HG02588 (cell line): ENCODE data around the gene ZDHHC13.

Experiments used
- ATAC-seq: cut with Tn5 transposase; IDR thresholded peaks from one replicate; pipeline ENCODE4 v1.9.1; 2021; ENCODE audit warnings: mild to moderate bottlenecking, moderate library complexity; ENCODE audit not compliant: unreplicated experiment

The ZDHHC13 gene, protein sequence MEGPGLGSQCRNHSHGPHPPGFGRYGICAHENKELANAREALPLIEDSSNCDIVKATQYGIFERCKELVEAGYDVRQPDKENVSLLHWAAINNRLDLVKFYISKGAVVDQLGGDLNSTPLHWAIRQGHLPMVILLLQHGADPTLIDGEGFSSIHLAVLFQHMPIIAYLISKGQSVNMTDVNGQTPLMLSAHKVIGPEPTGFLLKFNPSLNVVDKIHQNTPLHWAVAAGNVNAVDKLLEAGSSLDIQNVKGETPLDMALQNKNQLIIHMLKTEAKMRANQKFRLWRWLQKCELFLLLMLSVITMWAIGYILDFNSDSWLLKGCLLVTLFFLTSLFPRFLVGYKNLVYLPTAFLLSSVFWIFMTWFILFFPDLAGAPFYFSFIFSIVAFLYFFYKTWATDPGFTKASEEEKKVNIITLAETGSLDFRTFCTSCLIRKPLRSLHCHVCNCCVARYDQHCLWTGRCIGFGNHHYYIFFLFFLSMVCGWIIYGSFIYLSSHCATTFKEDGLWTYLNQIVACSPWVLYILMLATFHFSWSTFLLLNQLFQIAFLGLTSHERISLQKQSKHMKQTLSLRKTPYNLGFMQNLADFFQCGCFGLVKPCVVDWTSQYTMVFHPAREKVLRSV

DNA sequence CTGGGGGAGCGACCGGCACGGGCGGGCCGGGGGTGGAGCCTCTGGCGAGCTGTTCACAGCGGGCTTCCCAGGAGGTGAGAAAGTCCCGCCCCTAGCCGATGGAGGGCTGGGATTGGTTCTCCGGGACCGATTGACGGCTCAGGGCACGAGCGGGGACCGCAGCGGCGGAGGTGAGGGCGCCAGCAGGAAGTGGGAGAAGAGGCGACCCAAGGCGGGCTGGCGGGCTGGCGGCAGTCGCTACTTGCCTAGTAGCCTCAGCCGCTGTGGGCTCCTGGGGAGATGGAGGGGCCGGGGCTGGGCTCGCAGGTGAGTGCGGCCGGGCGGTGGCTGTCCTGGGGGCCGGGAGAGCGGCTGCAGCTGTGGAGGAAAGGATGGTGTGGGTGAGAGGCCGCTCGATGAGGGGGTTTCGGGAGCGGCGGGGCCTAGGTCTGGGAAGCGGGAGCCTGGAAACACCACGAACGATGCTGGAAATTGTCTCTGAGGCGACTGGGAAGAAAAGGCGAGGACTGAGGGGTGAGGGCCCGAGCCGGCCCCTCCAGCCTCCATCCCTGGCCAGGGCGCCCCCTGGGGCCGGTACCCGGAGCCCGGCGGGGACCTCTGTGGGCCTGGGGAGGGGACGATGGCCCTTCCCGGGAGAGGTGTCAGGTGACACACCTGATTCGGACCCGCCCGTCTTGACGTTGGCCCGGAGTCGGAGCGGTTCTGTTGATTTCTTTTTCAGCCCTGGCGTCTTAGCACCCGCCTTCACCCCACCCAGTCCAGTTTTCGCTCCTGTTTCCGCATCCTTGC is at the start of gene ZDHHC13:
TSS of gene ZDHHC13 (plus strand) at position 198 of the 789 bp plus-strand sequence. CDS start at position 280, 82 bp downstream.
- peak; percentile 99 for ATAC-seq

DNA sequence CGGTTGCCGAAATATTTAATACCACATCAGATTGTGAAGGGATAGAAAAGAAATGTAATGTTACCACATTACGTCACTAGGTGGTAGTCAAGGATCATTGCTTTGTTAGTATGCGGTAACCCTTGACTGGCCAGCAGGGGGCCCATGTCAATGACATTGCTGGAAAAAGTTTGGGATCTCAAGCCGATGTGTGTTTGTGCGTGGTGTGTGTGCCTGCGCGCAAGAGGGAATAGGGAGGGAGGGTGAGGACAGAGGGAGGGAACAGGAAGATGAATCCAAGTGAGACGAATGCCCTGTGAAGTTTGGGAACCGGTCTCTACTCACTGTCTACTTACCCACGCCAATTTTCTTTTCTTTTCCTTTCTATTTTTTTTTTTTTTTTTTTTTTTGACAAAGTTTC is 45.7 kb upstream of the ZDHHC13 start:
- ATAC-seq = peak; percentile 95

DNA sequence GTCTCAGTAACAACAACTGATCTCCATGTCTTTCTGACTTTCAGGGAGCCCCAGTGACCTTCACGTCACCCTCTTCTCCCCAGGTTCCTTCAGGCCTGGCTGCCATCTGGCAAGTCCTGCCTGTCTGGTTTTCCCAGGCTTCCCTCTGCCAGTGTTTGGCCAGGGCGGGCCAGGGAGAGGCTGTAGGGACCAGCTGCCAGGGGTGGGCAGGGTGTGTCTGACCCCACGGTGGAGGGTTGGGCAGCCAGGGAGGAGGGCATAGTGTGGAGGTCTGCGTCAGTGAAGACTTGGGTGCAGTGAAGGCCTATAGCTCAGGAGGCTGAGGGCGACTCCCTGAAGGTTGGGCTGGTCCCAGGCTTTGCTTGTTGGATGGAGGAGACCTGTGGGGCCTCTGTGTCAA is 44.5 kb upstream of the ZDHHC13 start:
- ATAC-seq = no peak

DNA sequence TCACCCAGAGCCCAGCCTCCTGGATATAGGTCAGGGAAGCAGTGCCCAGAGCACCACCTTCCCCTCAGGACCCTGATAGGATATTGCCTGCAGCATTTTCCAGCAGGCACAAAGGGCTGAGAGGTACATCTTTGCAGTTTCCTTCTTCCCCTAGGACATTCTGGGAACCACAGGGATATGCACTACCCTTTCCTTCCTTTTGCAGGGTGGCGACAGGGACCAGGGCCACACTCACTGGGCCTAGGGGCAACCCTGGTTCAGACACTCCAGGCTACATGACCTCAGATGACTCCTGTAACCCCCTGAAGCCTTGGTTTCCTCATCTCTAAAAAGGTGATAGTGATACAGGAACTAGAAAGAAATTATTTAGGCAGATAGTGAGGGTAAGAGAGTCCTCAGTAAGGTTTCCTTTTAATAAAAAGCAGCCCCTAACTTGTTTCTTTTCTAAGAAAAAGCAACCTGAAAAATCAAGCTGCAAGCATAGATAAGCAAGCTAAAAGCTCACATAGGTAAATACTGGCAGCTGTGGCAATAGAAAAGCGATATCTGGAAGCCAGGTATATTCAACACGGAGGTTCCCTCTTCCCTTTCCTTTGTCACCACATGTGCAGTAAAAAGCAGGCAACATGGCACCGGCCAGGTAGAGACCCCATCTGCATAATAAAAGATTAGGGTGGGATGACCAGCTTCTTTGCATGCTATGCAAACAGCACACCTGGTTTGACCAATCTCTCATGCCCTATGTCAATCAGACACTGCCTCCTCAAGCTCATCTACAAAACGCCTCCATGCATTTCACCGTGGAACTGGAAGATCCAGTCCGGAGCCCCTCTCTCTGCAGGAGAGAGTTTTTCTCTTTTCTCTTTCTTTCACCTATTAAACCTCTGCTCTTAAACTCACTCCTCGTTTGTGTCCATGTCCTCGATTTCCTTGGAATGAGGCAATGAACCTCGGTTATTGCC is 43.2 kb upstream of the ZDHHC13 start:
- no peak for ATAC-seq

DNA sequence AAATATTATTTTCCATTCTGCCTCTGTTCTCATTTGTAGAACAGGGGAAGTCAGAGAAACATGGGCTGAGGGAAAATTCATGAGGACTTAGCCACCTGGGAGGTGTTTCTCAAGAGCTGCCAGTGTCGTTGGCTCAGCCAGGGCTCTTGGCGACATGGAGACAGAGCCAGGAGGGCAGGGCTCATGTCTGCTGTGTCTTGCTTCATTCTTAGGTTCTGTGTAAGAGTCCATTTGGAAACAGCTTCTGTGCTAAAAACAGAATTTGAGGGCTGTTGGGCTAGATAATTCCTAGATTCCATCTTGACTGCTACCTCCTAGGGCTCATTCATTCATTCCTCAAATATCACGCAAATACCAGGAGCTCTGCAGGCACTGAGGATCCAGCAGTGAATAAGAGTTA is 41.3 kb upstream of the ZDHHC13 start:
- ATAC-seq = no peak

DNA sequence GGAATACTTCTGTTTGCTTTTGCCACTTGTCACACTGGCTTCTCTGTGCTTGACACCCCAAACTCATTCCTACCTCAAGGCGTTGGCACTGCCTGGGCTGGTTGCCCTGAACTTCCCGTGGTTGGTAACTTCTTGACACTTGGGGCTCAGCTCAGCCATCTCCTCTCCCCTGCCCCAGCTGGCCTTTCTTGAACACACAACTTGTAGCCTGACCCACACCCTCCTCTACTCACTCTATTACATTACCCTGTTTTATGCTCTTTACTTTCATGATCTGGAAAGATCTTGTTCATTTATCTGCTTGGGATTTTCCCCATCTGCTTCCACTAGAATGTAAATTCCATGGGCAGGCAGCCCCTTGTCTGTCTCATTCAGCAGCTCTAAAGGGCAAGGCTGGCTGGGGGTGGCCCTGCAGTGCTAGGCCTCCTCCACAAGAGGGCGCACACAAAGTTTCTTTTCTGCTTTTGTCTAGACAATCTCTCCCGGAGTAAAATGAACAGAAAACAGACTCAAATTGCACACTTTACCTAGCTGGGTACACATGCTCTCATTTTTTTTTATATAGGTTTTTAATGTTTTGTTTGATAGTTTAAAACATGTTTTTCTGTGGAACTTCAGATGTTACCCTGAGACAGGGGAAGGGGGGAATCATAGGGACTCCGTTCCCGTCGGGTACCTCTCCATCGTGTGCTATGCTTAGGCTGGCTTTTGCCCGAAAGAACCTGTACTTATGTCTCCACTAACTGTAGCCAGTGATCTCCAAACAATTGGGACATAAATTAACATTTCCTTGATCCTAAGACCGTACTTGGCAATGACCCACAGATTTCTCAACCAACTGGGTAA is 40.0 kb upstream of the ZDHHC13 start:
- ATAC-seq = no peak

DNA sequence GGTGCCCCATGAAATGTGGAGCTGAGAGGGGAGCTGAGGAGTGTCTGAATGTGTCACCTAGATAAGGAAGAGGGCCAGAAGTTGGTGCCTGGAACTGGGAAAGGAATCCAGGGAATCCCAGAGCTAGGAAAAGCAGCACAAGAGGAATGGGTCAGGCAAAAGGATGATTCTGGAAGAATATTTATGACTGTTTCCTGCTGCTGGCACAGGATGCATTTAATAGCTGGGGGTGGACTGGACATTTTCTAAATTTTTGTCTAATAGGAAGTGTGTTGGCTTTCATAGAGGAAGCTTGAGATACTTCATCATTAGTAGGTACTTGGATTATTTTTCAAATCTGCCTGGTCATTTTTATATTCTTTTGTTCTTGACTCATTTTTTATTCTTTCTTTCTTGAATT is 39.0 kb upstream of the ZDHHC13 start:
- ATAC-seq = no peak

DNA sequence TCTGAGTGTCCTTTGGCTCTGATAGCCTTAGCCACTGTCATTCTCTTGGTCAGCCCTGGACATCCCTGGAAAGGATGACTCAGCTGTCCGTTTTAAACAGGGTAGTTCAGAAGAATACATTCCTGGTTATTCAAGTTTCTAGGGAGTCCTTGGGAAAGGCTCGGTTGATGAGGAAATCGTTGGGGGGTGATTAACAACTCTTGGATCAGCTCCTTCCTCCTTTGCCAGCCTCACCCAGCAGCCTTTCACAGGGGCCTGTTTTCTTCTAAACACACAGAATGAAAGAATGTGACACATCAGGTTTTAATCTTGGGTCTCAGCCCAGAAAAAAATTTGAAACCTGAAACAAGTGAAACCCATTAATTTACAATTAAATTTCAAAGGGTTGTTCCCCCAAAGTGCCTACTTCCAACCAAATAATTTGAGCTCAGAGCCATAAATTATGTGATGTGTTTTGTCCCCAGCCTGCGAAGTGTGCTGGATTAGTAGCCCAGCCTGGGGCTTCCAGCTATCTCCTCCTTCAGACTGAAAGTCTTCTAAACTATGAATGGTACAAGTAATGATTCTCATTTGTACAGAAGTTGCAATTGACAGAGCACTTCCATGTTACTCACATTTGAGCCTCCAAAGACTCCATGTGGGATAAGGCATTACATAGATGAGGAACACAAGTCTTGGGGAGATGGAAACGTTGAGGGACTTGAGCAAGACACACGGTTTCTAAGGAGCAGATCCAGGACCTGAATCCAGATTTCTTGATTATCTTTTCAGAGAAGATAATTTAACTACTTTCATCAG is 37.1 kb upstream of the ZDHHC13 start:
- no peak for ATAC-seq

DNA sequence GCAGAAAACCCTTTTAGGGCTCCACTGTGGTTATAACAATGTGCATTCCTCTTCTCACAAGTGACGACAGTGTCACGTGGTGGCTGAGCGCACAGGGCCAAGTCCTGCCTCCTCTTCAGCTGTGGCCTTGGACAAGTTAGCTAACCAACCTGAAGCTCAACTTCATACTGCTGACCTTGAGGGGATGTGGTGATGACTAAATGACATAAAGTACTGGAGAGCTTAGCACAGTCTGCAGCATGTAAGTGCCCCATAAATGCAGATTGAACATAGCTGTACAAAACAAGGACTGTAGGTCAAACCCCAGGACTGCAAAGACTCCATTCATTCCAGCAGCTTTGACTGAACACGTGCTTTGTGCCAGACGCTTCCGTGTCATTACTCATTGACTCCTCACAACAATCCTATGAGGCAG is 36.4 kb upstream of the ZDHHC13 start:
- ATAC-seq = no peak

DNA sequence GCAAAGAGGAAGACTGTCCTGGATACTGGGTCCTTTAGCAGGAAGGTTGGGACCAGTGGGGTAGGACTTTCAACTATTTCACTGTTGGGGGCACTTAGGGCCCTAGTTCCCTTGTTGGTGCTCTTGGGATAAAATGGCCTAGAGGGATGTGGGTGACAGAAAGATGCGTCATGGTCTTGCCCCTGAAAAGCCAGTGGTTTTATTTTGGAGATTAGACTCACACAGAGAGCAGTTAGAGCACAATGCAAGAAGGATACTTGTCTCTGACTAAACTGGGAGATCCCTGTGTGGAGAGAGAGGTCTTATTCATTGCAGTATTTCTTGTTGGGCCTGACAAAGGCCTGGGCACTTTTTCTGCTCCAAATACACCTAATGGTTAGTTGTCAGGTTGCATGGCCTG is 33.8 kb upstream of the ZDHHC13 start:
- no peak for ATAC-seq

DNA sequence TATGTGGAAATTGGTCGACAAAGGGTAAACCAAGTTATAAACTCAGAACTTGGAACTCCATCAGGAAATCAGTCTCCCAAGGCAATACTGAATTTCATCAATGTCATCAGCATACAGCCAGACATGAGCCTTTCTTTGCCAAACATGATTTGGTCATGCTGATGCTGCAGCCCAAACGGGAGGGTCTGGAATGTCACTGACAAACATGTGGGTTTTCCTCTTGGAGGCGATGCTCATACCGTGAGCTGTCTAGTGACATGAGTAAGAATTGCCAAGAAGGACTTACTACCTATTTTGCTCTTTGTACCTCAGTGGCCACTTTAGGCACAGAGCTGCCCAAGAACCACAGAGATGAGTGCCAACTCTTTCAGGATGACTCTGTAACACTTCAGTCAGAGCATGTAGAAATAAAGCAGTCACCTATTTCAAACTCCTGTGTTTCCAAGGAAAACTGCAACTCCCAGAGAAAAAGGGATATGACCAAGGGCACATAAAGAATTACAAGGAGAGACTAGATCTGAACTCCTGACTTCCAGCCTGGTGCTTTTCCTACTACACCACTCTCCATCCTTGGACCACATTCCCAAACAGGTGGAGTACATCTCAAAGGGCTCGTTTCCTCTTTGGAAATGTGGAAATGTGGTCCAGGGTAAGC is 32.2 kb upstream of the ZDHHC13 start:
- ATAC-seq = no peak

DNA sequence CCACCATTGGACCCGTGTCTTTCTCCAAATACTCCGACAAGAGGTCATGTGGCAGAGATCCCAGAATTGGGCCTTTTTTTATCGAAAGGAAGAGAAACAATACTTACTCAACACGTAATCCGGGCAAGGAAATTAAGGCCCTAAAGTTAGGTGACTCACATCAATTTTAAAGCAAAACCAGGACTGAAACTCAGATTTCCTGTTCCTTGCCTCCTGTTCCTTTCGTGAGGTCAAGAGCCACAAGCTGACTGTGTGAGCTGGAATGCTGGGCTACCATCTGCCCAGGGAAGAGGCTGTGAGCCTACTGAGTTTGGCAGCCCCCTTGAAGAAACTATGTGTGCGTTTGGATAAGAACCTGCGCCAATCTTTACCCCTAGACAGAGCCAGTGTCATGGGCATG is 29.3 kb upstream of the ZDHHC13 start:
- ATAC-seq = no peak

DNA sequence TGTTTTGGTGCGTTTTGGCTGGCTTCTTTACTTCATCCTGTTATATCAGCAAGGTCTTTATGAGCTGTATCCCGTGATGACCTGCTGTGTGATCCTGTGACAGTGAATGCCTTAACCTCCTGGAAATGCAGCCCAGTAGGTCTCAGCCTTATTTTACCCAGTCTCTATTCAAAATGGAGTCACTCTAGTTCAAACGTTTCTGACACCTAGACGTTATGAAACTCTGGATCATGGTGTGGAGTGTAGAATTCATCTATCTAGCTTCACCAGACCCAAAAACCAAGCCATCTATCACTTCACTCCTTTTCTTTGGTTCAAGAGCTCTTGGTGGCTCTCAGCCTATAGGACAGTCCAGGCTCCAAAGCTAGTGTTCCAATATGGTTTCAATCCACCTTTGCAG is 28.2 kb upstream of the ZDHHC13 start:
- no peak for ATAC-seq

DNA sequence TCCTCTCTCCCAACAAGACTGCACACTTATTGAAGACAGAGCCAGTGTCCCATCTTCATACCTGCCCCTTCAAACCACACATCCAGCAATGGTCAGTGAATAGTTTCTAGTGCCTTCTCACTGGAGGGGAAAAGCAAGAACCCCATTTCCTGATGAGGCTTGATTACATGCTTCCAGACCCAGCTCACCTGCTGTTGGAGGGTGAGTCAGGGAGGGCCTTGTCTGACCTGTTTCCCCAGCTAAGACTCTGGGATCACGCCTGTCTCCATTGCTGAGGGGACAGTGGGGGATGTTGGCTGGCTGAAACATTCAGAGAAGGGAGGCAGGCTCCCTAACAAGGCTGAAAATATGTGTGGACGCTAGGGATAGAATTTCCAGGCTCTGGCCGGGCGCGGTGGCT is 27.5 kb upstream of the ZDHHC13 start:
- no peak for ATAC-seq

DNA sequence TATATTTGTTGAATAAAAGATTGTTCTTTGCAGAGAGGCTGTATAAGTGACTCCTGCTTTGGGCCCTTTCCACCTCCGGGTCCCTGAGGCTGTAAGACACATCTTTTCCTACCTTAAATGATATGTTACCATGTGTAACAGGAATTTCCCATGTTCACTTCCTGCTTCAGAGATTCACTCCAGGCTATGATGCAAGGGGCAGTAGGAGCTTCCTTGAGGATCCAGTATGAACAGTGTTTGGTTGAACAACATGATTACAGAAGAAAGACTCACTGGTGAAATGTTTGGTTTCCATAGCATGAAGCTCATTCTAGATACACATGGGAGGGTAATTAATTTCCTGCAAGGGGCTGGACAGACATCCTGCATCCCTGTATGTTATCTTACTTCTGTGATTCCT is 25.6 kb upstream of the ZDHHC13 start:
- ATAC-seq = no peak

DNA sequence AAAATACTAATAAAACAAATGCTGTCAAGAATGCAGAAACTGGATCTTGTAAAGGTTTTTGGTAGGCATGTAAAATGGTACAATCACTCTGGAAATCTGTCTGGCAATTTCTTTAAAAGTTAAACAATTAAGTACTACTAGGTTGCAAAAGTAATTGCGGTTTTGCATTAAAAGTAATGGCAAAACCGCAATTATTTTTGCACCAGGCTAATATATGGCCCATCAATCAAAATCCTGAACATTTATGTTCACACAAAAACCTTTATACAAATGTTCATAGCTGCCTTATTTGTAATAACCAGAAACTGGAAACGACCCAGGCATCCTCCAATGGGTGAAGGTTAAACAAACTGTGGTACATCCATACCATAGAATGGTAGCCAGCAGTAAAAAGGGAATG is 24.6 kb upstream of the ZDHHC13 start:
- no peak for ATAC-seq

DNA sequence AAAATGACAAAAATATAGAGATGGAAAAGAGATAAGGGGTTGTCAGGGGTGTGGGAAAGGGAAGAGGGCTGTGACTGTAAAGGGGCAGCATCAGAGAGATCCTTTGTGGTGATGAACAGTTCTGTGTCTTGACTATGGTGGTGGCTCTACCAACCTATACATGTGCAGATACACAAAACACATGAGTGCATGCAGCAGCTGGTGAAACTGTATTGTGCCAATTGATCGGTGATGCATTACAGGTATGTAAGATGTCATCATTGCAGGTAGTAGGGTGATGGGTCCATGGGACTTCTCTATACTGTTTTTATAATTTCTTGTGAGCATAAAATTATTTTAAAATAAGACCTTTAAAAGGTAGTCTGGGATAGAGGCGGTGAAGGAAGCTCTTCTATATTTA is 24.1 kb upstream of the ZDHHC13 start:
- no peak for ATAC-seq

DNA sequence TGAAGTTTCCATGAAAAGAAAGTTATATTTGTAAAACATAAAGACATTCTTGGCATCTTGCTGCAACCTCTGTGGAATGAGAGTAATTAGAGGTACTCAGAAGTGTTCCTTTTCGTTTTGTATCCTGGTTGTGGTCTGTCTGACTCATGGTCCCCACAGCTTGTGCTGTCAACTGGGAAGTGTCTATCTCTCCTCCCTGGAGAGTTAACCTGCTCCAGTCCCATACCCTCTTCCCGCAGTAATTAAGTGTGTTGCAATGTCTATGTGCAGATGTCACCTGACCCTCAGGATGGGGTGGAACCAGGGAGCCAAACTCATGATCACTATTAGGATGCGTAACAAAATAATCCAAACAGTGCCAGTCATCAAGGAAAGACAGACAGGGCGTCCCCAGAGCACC is 23.0 kb upstream of the ZDHHC13 start:
- ATAC-seq = no peak
